OCI-LY7 (cell line): ENCODE measurements around the gene KCTD5.

Experiments used
- EZH2phosphoT487 ChIP-seq: fragments of 200-600 bp; sonication (generic); IDR thresholded peaks from 2 replicates; pipeline ENCODE4 v1.6.1; 2018; ENCODE audit warnings: low read depth, borderline replicate concordance, mild to moderate bottlenecking, mixed run types, antibody characterized with exemption, low read length, moderate library complexity, mixed read lengths
- TF ChIP-seq, protein P1 (sequence below): fragments of 200-600 bp; sonication (generic); conservative IDR thresholded peaks from 2 replicates; pipeline ENCODE4 v1.5.1; 2014; ENCODE audit warnings: mild to moderate bottlenecking, antibody characterized with exemption, low read length, moderate library complexity, mixed read lengths

DNA sequence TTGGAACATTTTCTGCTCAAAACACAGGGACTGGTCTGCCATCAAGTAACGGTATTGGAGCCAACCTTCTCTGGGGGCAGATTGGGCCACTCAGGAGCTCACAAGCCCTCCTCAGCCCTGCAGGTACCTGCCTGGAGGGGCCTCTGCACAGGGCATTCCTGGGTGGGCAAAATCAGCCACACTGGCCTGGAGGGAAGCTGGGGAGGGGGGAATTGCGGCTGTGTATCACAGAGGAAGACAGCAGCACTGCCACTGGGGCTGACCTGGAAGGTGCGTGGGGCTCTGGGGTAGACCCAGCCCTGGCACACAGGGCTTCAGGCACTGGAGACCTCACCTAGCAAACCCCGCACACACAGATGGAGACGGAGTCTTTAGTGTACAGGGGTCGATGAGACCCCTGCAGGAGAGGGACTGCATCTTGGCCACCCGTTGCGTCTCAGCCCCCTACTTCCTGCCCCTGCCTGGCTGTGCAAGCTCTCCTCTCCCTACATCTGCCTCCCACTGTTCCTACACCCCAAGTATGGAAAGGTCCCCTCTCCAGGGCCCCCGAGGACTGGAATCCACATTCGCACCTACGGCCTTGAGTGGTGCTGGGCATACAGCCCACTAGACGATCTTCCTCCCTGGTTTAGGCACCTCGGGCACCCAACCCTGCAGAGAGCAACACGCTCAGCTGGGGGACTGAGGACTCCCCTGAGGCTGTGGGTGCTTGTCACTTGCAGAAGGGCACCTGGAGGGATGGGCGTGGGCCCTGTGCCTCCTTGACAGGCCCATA is 63.0 kb downstream of the KCTD5 start:
- TF ChIP-seq, protein P1, sequence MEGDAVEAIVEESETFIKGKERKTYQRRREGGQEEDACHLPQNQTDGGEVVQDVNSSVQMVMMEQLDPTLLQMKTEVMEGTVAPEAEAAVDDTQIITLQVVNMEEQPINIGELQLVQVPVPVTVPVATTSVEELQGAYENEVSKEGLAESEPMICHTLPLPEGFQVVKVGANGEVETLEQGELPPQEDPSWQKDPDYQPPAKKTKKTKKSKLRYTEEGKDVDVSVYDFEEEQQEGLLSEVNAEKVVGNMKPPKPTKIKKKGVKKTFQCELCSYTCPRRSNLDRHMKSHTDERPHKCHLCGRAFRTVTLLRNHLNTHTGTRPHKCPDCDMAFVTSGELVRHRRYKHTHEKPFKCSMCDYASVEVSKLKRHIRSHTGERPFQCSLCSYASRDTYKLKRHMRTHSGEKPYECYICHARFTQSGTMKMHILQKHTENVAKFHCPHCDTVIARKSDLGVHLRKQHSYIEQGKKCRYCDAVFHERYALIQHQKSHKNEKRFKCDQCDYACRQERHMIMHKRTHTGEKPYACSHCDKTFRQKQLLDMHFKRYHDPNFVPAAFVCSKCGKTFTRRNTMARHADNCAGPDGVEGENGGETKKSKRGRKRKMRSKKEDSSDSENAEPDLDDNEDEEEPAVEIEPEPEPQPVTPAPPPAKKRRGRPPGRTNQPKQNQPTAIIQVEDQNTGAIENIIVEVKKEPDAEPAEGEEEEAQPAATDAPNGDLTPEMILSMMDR, result no peak
- no peak for TF ChIP-seq EZH2phosphoT487
